HEK293 (cell line): ENCODE data around the gene VAV2.

Experiments
- CTCF ChIA-PET: fragments of 350-600 bp; formaldehyde crosslinking; extraction: SDS; loops from one replicate; lab custom pipeline; 2021; ENCODE audit warnings: antibody characterized with exemption; lab: Yijun Ruan, JAX
- POLR2A ChIA-PET: fragments of 300-600 bp; formaldehyde crosslinking; extraction: SDS; loops from one replicate; lab custom pipeline; 2020; ENCODE audit warnings: antibody characterized with exemption, inconsistent platforms; lab: Yijun Ruan, JAX
- H3K27ac ChIP-seq: fragments of 200-500 bp; sonication (Bioruptor generic); 2 replicates; pipeline ENCODE4 v1.5.1; 2014; ENCODE audit warnings: low read depth, low read length, control low read depth, inconsistent platforms; ENCODE audit errors: extremely low read depth
- H3K36me3 ChIP-seq, 2 experiments: fragments of 200-500 bp in 1 of 2; sonication (Bioruptor generic) in 1 of 2; 1 replicate in 1 of 2; 2 replicates in 1 of 2; pipeline ENCODE4 v1.5.1; 2014 to 2017; ENCODE audit warnings: inconsistent platforms in 2 of 2, low read length in 2 of 2; ENCODE audit not compliant: control insufficient read depth in 2 of 2, insufficient read depth in 1 of 2
- H3K4me1 ChIP-seq: fragments of 200-500 bp; sonication (Bioruptor generic); 2 replicates; pipeline ENCODE4 v1.5.1; 2014; ENCODE audit warnings: mild to moderate bottlenecking, low read length, inconsistent platforms; ENCODE audit not compliant: control insufficient read depth, insufficient read depth
- H3K4me3 ChIP-seq: 2 replicates; pipeline ENCODE4 v1.5.1; 2011; ENCODE audit warnings: low read depth, mild to moderate bottlenecking, control low read depth, low read length, moderate library complexity
- H3K9me3 ChIP-seq: fragments of 200-500 bp; sonication (Bioruptor generic); 2 replicates; pipeline ENCODE4 v1.5.1; 2014; ENCODE audit warnings: low read depth, low read length, inconsistent platforms; ENCODE audit not compliant: control insufficient read depth, insufficient read depth
- EGR2 ChIP-seq: fragments of 450-650 bp; formaldehyde crosslinking; IDR thresholded peaks from 2 replicates; pipeline ENCODE4 v1.5.1; 2016; ENCODE audit warnings: low read depth, missing biosample characterization, missing genetic modification characterization
- HOXD13 ChIP-seq: sonication (generic); formaldehyde crosslinking; IDR thresholded peaks from 2 replicates; pipeline ENCODE4 v1.8.0; 2022; ENCODE audit warnings: missing genetic modification reagents, borderline replicate concordance
- KLF8 ChIP-seq: fragments of 450-650 bp; formaldehyde crosslinking; IDR thresholded peaks from 2 replicates; pipeline ENCODE4 v1.5.1; 2016; ENCODE audit warnings: missing biosample characterization, missing genetic modification characterization
- RBAK ChIP-seq: fragments of 450-650 bp; formaldehyde crosslinking; IDR thresholded peaks from 2 replicates; pipeline ENCODE4 v1.5.1; 2016; ENCODE audit warnings: missing biosample characterization, missing genetic modification characterization
- SCRT2 ChIP-seq: fragments of 450-650 bp; formaldehyde crosslinking; IDR thresholded peaks from 2 replicates; pipeline ENCODE4 v1.5.1; 2016; ENCODE audit warnings: missing biosample characterization, missing genetic modification characterization
- SETDB1 ChIP-seq: IDR thresholded peaks from one replicate; pipeline ENCODE4 v1.6.1; 2017; ENCODE audit warnings: mild to moderate bottlenecking, low read length, moderate library complexity, mixed read lengths; ENCODE audit not compliant: insufficient read length
- SP7 ChIP-seq: fragments of 450-650 bp; formaldehyde crosslinking; IDR thresholded peaks from 2 replicates; pipeline ENCODE4 v1.5.1; 2016; ENCODE audit warnings: missing biosample characterization, missing genetic modification characterization
- WT1 ChIP-seq: fragments of 450-650 bp; formaldehyde crosslinking; IDR thresholded peaks from 2 replicates; pipeline ENCODE4 v1.5.1; 2016; ENCODE audit warnings: missing biosample characterization, missing genetic modification characterization
- ZFHX2 ChIP-seq: fragments of 450-650 bp; formaldehyde crosslinking; conservative IDR thresholded peaks from 2 replicates; pipeline ENCODE4 v1.5.1; 2016; ENCODE audit warnings: missing biosample characterization, missing genetic modification characterization
- ZNF114 ChIP-seq: fragments of 450-650 bp; formaldehyde crosslinking; IDR thresholded peaks from 2 replicates; pipeline ENCODE4 v1.5.0; 2017; ENCODE audit warnings: missing biosample characterization, missing genetic modification characterization
- ZNF155 ChIP-seq: fragments of 450-650 bp; formaldehyde crosslinking; IDR thresholded peaks from 2 replicates; pipeline ENCODE4 v1.5.1; 2016; ENCODE audit warnings: missing biosample characterization, missing genetic modification characterization
- ZNF16 ChIP-seq: fragments of 450-650 bp; formaldehyde crosslinking; IDR thresholded peaks from 2 replicates; pipeline ENCODE4 v1.5.1; 2016; ENCODE audit warnings: low read depth, missing biosample characterization, missing genetic modification characterization
- ZNF211 ChIP-seq: fragments of 450-650 bp; formaldehyde crosslinking; IDR thresholded peaks from 2 replicates; pipeline ENCODE4 v1.5.1; 2016; ENCODE audit warnings: low read depth, missing biosample characterization, missing genetic modification characterization
- ZNF335 ChIP-seq: fragments of 450-650 bp; formaldehyde crosslinking; conservative IDR thresholded peaks from 2 replicates; pipeline ENCODE4 v1.5.1; 2016; ENCODE audit warnings: missing biosample characterization, missing genetic modification characterization
- ZNF600 ChIP-seq: fragments of 450-650 bp; formaldehyde crosslinking; IDR thresholded peaks from 2 replicates; pipeline ENCODE4 v1.5.1; 2016; ENCODE audit warnings: missing biosample characterization, missing genetic modification characterization
- ZNF626 ChIP-seq: fragments of 450-650 bp; sonication (Bioruptor Pico); formaldehyde crosslinking; IDR thresholded peaks from 2 replicates; pipeline ENCODE4 v1.5.1; 2018; ENCODE audit warnings: missing biosample characterization, missing genetic modification characterization, inconsistent platforms
- ZNF776 ChIP-seq: fragments of 450-650 bp; formaldehyde crosslinking; IDR thresholded peaks from 2 replicates; pipeline ENCODE4 v1.5.0; 2017; ENCODE audit warnings: missing biosample characterization, missing genetic modification characterization, borderline replicate concordance
- TF ChIP-seq, protein P1 (sequence below): fragments of 450-650 bp; formaldehyde crosslinking; IDR thresholded peaks from 2 replicates; pipeline ENCODE4 v1.5.1; 2016; ENCODE audit warnings: missing biosample characterization, missing genetic modification characterization

Gene VAV2

DNA sequence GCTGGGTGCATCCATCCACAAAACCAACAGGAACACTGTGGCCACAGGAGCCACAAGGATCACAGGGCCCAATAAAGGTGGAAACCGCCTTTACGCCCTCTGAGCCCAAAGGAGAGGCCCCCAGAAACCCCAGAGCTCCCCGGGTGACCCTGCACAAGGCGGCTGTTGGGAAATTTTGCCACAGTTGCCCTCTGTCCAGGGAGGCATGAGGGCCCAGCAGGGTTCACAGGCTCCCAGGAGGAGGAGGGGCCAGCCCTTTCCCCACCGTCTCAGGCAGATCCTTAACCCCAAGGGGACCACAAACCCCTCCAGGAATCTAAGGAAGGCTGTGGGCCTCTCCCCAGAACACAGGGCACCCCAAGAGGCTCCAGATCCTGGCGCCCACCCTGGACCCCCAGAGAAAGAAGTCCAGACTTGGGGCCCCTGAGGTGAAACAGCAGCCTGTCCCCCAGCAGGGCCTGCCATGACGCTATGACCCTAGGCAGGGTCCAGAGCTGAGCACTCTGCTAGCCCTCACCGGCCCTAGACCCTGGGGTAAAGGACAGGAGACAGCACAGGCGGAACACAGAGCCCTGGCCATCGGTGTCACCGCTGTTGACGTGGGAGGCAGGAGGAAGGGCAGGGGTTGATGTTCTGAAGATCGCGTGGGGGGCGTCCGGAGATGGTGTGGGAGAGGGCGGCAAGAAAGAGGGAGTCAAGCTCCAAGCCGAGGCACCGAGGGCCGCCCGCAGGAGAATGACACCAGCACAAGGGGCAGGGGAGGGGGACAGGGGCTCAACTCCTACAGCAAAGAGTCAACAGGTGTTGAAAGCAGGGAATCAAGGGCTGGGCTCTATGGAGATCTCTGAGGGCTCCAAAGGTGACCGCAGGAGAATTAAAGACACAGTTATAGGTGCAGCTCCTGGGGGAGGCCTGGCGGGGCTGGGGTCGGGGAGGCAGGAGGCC, 97.5 kb downstream of the VAV2 start:
- H3K4me3 ChIP-seq = no peak overlapping the region
- H3K9me3 ChIP-seq = no peaks in the 10 kb centered on the region
- ChIA-PET POLR2A (no interaction called here), CTCF (interaction anchor here (0.7 kb wide), 1 partner anchor 17 kb away, joined by 3 read pairs; no protein-coding TSS in a partner anchor)
- no peaks in the 10 kb centered on the region for H3K36me3 ChIP-seq
- no peaks in the 10 kb centered on the region for H3K4me1 ChIP-seq
- no peak overlapping the region for H3K27ac ChIP-seq
- peak; percentile 60; the same call in 1 of the 2 replicates for TF ChIP-seq EGR2 (tag by site-specific recombination)
- TF ChIP-seq ZNF335 (tag by site-specific recombination) = no peak
- TF ChIP-seq SCRT2 (tag by site-specific recombination) = peak; percentile 54

DNA sequence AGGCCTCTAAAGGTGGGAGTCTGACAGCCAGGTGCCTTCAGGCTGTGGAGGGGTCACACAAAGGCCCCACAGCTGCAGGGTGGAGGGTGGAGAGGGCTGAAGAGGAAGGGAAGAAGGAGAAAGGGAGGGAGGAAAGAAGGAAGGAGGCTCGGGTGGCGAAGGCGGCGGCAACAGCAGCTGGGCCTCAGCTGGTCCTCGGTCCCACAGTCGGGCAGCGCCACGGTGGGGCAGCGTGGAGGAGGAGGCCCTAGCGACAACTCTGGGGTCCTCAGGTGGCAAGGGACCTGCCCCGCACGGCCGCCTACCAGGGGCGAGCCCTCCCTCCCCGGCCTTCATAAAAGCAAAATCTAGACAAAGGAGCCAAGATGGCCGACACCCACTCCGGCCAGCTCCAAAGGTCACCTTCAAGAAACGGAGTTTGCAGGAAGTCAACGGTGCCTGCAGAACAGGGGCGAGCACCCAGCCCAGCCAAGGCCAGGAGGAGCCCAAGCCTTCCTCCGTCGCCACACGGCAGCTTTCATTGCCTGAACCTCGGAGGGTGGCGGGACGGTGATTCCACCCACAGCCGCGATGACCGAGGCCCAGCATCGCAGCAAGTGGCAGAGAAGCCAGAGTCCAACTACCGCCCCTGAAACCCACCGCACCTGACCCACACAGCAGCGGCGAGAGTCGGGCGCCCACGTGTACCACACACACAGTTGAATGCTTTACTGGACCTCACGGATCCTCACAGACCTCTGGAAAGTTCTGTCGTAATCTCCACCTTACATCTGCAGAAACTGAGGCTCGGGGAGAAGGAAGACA, 98.7 kb downstream of the VAV2 start:
- TF ChIP-seq KLF8 (tag by site-specific recombination) = no peak
- no peak for TF ChIP-seq SETDB1
- no peak for TF ChIP-seq ZNF114
- TF ChIP-seq ZFHX2 (tag by site-specific recombination) = no peak
- no peak for TF ChIP-seq ZNF626
- no peak for TF ChIP-seq RBAK
- TF ChIP-seq ZNF155 (tag by site-specific recombination) = no peak
- no peak for TF ChIP-seq ZNF16 (tag by site-specific recombination)
- TF ChIP-seq ZNF600 (tag by site-specific recombination) = no peak
- TF ChIP-seq ZNF211 (tag by site-specific recombination) = no peak
- TF ChIP-seq WT1 (tag by site-specific recombination) = no peak
- no peak for TF ChIP-seq ZNF776 (tag by site-specific recombination)
- TF ChIP-seq HOXD13 = no peak
- no peak for TF ChIP-seq SP7 (tag by site-specific recombination)
- TF ChIP-seq, protein P1, sequence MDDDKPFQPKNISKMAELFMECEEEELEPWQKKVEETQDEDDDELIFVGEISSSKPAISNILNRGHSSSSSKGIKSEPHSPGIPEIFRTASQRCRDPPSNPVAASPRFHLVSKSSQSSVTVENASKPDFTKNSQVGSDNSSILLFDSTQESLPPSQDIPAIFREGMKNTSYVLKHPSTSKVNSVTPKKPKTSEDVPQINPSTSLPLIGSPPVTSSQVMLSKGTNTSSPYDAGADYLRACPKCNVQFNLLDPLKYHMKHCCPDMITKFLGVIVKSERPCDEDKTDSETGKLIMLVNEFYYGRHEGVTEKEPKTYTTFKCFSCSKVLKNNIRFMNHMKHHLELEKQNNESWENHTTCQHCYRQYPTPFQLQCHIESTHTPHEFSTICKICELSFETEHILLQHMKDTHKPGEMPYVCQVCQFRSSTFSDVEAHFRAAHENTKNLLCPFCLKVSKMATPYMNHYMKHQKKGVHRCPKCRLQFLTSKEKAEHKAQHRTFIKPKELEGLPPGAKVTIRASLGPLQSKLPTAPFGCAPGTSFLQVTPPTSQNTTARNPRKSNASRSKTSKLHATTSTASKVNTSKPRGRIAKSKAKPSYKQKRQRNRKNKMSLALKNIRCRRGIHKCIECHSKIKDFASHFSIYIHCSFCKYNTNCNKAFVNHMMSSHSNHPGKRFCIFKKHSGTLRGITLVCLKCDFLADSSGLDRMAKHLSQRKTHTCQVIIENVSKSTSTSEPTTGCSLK (tag by site-specific recombination) = no peak
- H3K4me1 ChIP-seq = no peaks in the 10 kb centered on the region
- H3K4me3 ChIP-seq = no peak overlapping the region
- H3K9me3 ChIP-seq = no peaks in the 10 kb centered on the region
- no peaks in the 10 kb centered on the region for H3K36me3 ChIP-seq
- no peak overlapping the region for H3K27ac ChIP-seq
- POLR2A ChIA-PET = interaction anchor here (1.0 kb wide), 1 partner anchor 97 kb away, joined by 3 read pairs; no protein-coding TSS in a partner anchor
- CTCF ChIA-PET = interaction anchor here (0.7 kb wide), 1 partner anchor 15 kb away, joined by 3 read pairs; no protein-coding TSS in a partner anchor
